Measurements from ENCODE around the gene NUP155.
"Not testable (repeated sequence)": the region's sequence is repeated elsewhere in the genome, so short reads cannot be mapped to it uniquely, and the experiment has no call there.

Gene NUP155

DNA sequence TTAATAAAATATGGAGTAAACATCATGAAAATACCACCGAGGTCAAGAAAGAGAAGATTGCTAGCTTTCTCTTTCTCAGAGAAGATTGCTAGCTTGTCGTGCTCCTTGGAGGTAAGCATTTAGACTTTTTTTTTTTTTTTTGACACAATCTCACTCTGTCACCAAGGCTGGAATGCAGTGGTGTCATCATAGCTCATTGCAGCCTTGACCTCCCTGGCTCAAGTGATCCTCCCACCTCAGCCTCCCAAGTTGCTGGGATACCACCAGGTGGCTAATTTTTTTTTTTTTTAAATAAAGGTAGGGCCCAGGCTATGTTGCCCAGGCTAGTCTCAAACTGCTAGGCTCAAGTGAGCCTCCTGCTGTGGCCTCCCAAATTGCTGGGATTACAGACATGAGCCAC lies 95.4 kb downstream of the NUP155 start:
- no peak for FAIRE-seq

DNA sequence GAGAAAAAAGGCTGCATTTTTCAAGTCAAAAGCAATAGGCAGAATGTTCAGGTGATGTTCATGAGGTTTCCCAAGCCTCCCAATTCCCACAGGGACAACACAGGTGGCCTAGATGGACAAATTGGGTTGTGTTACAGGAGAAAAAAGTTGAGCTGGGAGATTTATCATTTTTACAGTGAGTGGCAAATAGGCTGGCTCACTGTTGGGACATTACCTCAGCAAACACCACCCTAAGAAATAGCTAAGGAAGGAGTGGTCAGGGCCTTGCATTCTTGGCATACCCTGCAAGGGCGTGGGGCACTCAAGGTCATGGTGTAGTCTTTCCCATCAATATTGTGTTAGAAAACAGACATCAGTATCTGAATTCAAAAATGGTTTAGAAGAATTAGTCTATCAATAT lies 98.4 kb downstream of the NUP155 start:
- FAIRE-seq = no peak

GRCh38 chr5:37268100-37268499 lies 102.8 kb downstream of the NUP155 start:
- FAIRE-seq = not testable (repeated sequence)

DNA sequence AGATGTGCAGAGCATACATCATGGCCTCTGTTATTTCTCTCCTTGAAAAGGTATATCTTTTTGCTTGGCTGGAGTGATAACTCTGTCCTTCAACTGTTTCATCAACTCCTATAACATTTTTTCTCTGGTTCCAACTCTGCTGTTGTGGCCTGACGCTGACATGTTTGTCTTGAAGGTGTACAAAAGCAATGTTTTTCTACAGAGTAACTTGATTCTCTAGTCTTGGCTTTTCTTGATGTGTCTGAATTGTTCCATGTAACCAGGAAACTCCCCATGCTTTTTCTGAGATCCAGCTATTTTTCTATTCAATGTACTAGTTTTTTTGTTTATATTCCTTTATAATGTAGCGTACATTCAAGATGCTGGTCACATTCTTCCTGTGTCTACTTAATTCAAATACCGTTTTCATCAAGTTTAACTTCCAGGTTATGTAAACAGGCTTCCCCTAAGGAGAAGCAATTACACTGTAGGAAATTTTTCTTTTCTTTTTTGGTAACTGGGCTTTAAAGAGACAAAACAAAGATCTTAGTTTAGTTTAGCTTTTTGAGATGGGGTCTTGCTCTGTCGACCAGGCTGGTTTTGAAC lies 115.0 kb downstream of the NUP155 start:
- no peak for FAIRE-seq

DNA sequence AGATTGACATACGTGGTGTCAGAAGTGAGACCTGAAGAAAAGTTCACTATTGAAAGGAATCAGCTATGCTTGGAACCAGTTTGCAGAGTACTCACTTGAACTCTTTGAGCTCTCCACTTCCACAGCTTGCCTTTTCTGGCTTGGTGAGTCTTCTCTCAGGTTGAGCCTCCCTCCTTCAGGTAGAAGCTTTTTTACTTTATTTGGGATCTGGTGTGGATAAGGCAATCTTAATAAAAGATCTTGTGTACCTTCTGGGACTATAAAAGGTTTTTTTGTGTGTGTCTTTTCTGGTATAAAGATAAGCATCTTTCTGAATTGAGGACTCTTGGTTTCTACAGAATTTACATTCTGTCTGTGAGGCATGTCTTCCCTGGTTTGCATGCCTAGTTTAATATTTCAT lies 116.3 kb downstream of the NUP155 start:
- no peak for FAIRE-seq

GRCh38 chr5:37251665-37252064 lies 119.2 kb downstream of the NUP155 start:
- FAIRE-seq = no peak

GRCh38 chr5:37249815-37250164 lies 121.1 kb downstream of the NUP155 start:
- FAIRE-seq = no peak

DNA sequence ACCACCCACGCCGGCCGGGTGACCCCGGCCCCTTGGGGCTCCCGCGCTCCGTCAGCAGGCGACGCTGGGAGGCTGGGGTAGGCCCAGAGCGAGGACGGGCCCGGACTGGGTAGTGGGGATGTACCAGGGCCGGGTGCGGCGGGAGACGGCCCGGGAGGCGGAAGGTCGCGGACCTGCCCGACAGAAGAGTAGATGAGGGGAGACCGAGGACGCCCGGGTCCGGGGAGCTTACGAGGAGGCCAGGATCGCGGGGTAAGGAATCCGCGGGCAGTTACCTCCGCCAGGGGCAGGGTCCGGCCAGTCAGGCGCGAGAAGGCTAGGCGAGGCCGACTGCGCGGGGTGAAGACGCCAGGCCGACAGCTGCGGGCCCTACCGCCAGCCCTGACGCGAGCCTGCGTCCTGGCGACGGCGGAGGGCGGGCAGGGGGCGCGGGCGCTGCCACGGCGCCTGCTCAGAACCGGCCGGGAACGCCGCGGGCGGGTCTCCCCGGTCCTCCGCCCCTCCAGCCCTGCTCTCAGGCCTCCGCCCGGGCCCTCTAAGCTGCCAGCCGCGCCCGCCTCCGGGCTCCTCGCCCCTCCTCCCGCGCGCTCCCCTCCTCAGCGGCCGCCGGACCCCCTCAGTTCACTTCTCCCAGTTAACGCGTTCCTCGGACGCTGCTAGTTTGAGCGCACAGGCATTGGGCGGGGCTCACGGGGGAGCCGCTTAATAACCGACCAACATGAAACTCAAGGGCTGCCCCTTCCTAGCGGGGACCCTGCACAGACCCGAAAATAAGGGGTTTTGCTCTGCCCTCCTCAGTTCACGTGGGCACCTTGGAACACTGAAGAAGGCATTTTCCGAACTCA lies 121.7 kb downstream of the NUP155 start, which contains the start of gene CPLANE1:
Gene CPLANE1 (minus strand): TSS at position 407 of the 845 bp plus-strand sequence. CDS start 1,678 bp downstream, outside the sequence.
- no peak for FAIRE-seq

GRCh38 chr5:37248421-37248969 lies 122.4 kb downstream of the NUP155 start:
- no peak for FAIRE-seq

DNA sequence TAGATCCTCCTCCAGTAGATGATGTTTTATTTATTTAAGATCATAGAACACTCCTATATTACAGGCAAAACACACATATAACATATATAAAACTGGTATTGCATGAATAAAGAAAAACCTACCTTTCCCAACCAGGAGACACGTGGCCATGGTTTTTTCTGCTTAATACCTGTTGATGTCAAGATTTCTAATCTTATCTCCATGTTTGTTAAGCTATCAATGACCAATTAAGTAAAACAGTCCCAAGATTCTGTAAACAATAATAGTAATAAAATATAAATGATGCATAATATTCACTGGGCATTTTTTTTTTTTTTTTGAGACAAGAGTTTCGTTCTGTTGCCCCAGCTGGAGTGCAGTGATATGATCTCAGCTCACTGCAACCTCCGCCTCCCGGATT lies 123.4 kb downstream of the NUP155 start:
- no peak for FAIRE-seq

GRCh38 chr5:37247036-37247435 lies 123.9 kb downstream of the NUP155 start:
- no peak for FAIRE-seq

Measured in colon (tissue), 2 donors.